Measurements from ENCODE around the gene NTMT1. TPM values are rescaled to one million over a fixed set of nuclear protein-coding genes. Genes with fewer than 3 reads are reported as not detected.

NTMT1 gene
- total and polyA plus RNA-seq, 9 donors: 11.7 to 33.1 (median 25.3) TPM

- Histone ChIP-seq H3K36me3 (no peaks in the 10 kb centered on the region), H3K27ac (peak overlapping the region; percentile 86), H3K9me3 (no peaks in the 10 kb centered on the region), H3K4me1 (ENCODE audit: insufficient read depth) (peaks cover 5% of the 10 kb centered on the region), H3K4me3 (peak overlapping the region; percentile 45), H3K27me3 (no peaks in the 10 kb centered on the region)
- TF ChIP-seq POLR2A (IDR thresholded peaks at IDR 0.05) (no peak), EP300 (IDR thresholded peaks at IDR 0.05) (no peak), CTCF (IDR thresholded peaks at IDR 0.05) (no peak)
- DNase-seq: peak; percentile 84 to 93 (median 90)
- WGBS, 3 donors: 6 to 14% (median 12%) methylated on average over 25 to 57 of the region's 57 CpGs
- intact Hi-C loops (cut with DNase I): no loop called here
Observed at GRCh38 chr9:129597355-129598088, 28.4 kb upstream of the NTMT1 start.

- intact Hi-C loops (cut with DNase I): no loop called here
- TF ChIP-seq POLR2A (IDR thresholded peaks at IDR 0.05): no peak
- TF ChIP-seq EP300 (IDR thresholded peaks at IDR 0.05): no peak
- TF ChIP-seq CTCF (IDR thresholded peaks at IDR 0.05): no peak
- H3K9me3 ChIP-seq: no peaks in the 10 kb centered on the region
- 66 to 71% (median 70%) methylated on average over 14 of the region's 14 CpGs for WGBS, 3 donors
- H3K27ac ChIP-seq: peak overlapping the region; percentile 86
- H3K27me3 ChIP-seq: no peaks in the 10 kb centered on the region
- H3K4me1 ChIP-seq (ENCODE audit: insufficient read depth): peaks cover 5% of the 10 kb centered on the region
- no peak for DNase-seq
- H3K4me3 ChIP-seq: no peak overlapping the region
- no peaks in the 10 kb centered on the region for H3K36me3 ChIP-seq
Observed at GRCh38 chr9:129598089-129598596, 27.8 kb upstream of the NTMT1 start.

DNA sequence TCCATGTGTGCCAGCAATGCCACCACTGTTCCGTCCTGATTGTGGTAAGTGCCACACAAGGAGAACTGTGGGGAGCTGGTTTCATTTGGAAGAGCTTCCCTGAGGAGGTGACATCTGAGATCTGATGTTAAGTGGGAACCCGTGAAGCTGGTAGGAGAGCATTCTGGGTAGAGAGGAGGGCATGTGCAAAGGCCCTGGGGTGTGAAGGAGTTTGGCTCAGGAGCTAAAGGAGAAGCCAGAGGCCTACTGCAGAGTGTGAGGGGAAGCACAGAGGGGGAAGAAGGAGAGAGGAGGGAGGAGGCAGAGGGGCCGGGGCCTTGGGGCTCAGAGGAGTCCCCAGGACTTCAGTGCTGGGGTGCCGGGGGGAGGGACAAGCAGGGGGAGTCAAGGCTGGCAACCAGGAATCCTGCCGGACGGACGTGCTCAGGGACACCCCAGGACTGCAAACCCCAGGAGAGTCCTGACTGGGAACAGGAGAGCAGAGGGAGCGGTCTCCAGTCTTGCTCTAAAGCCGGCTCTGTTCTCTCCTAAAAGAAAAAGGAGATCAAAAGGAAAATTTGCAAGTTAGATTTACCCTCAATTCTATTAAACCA lies 24.8 kb upstream of the NTMT1 start:
- Histone ChIP-seq H3K27me3 (no peaks in the 10 kb centered on the region), H3K9me3 (no peaks in the 10 kb centered on the region), H3K36me3 (no peaks in the 10 kb centered on the region), H3K4me1 (ENCODE audit: insufficient read depth) (peaks cover 3% of the 10 kb centered on the region), H3K4me3 (no peak overlapping the region), H3K27ac (no peak overlapping the region)
- WGBS, 3 donors: 79 to 85% (median 79%) methylated on average over 9 of the region's 9 CpGs
- DNase-seq: no peak
- no peak for TF ChIP-seq CTCF (IDR thresholded peaks at IDR 0.05)
- no peak for TF ChIP-seq EP300 (IDR thresholded peaks at IDR 0.05)
- no peak for TF ChIP-seq POLR2A (IDR thresholded peaks at IDR 0.05)
- intact Hi-C loops (cut with DNase I): loop anchor here (5.0 to 10.0 kb wide), 6 partner anchors 46 to 426 kb away; partner anchors contain the start of gene IER5L (in 1 of the 4)

GRCh38 chr9:129602598-129603415 lies 23.2 kb upstream of the NTMT1 start:
- H3K27ac ChIP-seq: no peak overlapping the region
- intact Hi-C loops (cut with DNase I): loop anchor here (5.0 to 10.0 kb wide), 6 partner anchors 48 to 428 kb away; partner anchors contain the start of gene IER5L (in 1 of the 4)

More at GRCh38 chr9:129602598-129603415, 23.2 kb upstream of the NTMT1 start:
- TF ChIP-seq POLR2A (IDR thresholded peaks at IDR 0.05): no peak
- TF ChIP-seq EP300 (IDR thresholded peaks at IDR 0.05): no peak
- no peak for TF ChIP-seq CTCF (IDR thresholded peaks at IDR 0.05)
- peak in 2 of 5 donors; percentile 61 to 65 for DNase-seq
- H3K27me3 ChIP-seq: no peaks in the 10 kb centered on the region
- 56 to 63% (median 63%) methylated on average over 10 of the region's 10 CpGs for WGBS, 3 donors
- peaks cover 8% of the 10 kb centered on the region for H3K4me1 ChIP-seq (ENCODE audit: insufficient read depth)
- no peak overlapping the region for H3K4me3 ChIP-seq
- H3K36me3 ChIP-seq: no peaks in the 10 kb centered on the region
- H3K9me3 ChIP-seq: no peaks in the 10 kb centered on the region

Data from ovary (tissue), 9 donors.